22Rv1 (cell line): Measurements from ENCODE around the gene SLC9B2.

Experiments used
- H3K27ac ChIP-seq: fragments of 450-650 bp; 2 replicates; pipeline ENCODE4 v1.5.1; 2017
- ZFX ChIP-seq: fragments of 450-650 bp; IDR thresholded peaks from 2 replicates; pipeline ENCODE4 v1.6.1; 2017; ENCODE audit warnings: antibody characterized with exemption, borderline replicate concordance
- TF ChIP-seq, protein P1 (sequence below): fragments of 450-650 bp; IDR thresholded peaks from 2 replicates; pipeline ENCODE4 v1.5.1; 2017; ENCODE audit warnings: mild to moderate bottlenecking

Gene SLC9B2

GRCh38 chr4:103104886-103105285 is 28.3 kb upstream of the SLC9B2 start:
- no peak overlapping the region for H3K27ac ChIP-seq
- no peak for TF ChIP-seq ZFX
- TF ChIP-seq, protein P1, sequence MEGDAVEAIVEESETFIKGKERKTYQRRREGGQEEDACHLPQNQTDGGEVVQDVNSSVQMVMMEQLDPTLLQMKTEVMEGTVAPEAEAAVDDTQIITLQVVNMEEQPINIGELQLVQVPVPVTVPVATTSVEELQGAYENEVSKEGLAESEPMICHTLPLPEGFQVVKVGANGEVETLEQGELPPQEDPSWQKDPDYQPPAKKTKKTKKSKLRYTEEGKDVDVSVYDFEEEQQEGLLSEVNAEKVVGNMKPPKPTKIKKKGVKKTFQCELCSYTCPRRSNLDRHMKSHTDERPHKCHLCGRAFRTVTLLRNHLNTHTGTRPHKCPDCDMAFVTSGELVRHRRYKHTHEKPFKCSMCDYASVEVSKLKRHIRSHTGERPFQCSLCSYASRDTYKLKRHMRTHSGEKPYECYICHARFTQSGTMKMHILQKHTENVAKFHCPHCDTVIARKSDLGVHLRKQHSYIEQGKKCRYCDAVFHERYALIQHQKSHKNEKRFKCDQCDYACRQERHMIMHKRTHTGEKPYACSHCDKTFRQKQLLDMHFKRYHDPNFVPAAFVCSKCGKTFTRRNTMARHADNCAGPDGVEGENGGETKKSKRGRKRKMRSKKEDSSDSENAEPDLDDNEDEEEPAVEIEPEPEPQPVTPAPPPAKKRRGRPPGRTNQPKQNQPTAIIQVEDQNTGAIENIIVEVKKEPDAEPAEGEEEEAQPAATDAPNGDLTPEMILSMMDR: no peak

GRCh38 chr4:103100691-103101090 is 24.1 kb upstream of the SLC9B2 start:
- no peak overlapping the region for H3K27ac ChIP-seq
- TF ChIP-seq, protein P1: no peak

GRCh38 chr4:103099691-103100392 is 23.3 kb upstream of the SLC9B2 start, which contains the start of gene BDH2:
BDH2 (minus strand) TSS chr4:103099834; CDS start chr4:103096254, 3,580 bp downstream.
- TF ChIP-seq, protein P1: peak; percentile 79
- TF ChIP-seq ZFX: no peak
- no peak within 1 kb of the TSS for H3K27ac ChIP-seq

DNA sequence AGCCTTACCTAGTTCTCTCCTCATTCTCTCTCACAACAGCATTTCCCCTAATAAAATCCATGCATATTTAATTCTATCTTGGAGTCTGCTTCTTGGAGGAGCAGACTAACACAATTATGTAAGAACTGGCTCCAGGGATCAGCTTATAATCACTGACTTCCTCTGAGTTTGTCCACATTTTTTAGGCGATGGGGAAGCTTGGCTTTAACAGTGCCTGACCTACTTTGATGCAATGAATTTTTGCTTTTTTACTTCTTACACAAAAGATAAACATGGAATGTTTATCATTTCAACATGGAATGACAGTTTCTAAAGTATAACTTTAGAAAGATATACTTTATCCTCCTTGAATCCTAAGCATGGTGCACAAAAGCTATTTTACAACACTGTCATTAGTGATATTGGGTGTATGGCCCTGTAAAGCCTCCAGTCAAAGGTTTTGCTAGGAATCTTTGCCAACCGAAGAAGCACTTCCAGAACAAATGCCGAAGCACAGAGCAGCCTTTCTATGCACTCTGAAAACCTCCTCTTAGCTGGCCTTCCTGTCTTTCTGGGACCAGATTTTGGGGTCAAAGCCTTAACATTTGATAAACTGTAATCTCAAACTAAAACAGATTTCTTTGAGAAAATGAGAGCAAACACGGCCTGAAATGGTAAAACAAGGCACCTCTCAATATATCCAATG is 22.3 kb upstream of the SLC9B2 start:
- no peak for TF ChIP-seq ZFX
- TF ChIP-seq, protein P1: no peak

DNA sequence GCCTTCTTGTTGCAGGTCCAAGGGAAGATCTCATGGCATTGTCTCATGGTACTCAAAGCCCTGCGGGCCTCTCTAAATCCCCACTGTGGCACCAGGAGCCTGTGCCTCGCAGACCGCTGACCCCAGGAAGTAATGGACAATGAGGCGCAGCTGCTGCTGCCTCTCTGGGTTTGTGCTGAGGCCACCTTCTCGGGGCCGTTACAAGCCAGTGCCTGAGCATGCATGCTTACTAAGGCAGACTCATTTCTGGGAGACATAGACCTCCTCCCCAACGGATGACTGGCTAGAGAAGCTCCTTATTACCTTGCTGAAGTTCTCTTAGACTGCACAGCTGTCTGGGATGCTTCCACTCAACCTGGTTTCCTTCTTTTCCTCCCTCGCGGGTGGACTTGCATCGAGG is 21.8 kb upstream of the SLC9B2 start:
- TF ChIP-seq, protein P1: no peak
- no peak for TF ChIP-seq ZFX
- H3K27ac ChIP-seq: no peak overlapping the region

More for the DNA sequence above, 22.3 kb upstream of the SLC9B2 start:
- H3K27ac ChIP-seq: no peak overlapping the region

- H3K27ac ChIP-seq: no peak overlapping the region
- TF ChIP-seq ZFX: no peak
- TF ChIP-seq, protein P1: no peak
Observed at GRCh38 chr4:103097112-103097511, 20.6 kb upstream of the SLC9B2 start.

GRCh38 chr4:103095080-103095479 is 18.5 kb upstream of the SLC9B2 start:
- TF ChIP-seq, protein P1: no peak
- no peak for TF ChIP-seq ZFX
- no peak overlapping the region for H3K27ac ChIP-seq
